B cell (primary cell): Measurements from ENCODE around the gene EML2.

Experiments
- CTCF ChIP-seq: fragments of 200-600 bp; IDR thresholded peaks from one replicate; pipeline ENCODE4 v1.8.0; 2022; ENCODE audit warnings: antibody characterized with exemption, mild to moderate bottlenecking
- EZH2 ChIP-seq: IDR thresholded peaks from 2 replicates; pipeline ENCODE4 v1.6.1; 2012; ENCODE audit warnings: borderline replicate concordance, low read depth, mild to moderate bottlenecking, moderate library complexity, low read length; ENCODE audit not compliant: insufficient read depth, poor library complexity, severe bottlenecking

GRCh38 chr19:45636275-45636674, 2.9 kb downstream of the EML2 start:
- TF ChIP-seq CTCF (no peak), EZH2 (no peak)
